Measurements from ENCODE around the gene C19orf81. TPM values are rescaled to one million over a fixed set of nuclear protein-coding genes. Genes with fewer than 3 reads are reported as not detected.

The C19orf81 gene
- total RNA-seq, 1 donor from 2014 or later = not detected

DNA sequence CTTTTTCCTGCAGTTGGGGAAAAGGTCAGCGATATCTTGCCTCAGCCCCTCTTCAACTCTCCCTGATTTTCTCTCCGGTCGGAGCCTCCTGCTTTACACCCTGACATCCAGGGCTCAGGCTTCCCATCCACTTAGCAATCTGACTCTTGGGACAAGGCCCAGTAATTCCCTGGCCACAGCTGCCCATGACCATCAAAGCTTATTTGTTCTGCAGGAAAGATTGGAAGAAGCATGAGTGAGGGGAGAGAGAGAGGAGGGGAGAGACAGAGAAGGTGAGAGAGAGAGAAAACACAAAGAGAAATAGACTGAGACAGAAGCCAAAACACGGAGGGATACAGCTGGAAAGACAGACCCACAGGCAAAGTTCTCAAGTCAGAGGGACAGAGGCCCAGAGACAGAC, 23.2 kb upstream of the C19orf81 start:
- Histone ChIP-seq H2AFZ (ENCODE audit: low read depth, low read length) (no peak overlapping the region), H3K9ac (ENCODE audit: low read length) (no peak overlapping the region), H3K79me2 (ENCODE audit: insufficient read depth, low read length) (no peaks in the 10 kb centered on the region), H3K9me3 (ENCODE audit: insufficient read depth, low read depth, low read length) (no peaks in the 10 kb centered on the region), H4K20me1 (ENCODE audit: insufficient read depth, low read length) (no peaks in the 10 kb centered on the region), H3K27ac (ENCODE audit: low read depth, low read length) (no peak overlapping the region), H3K4me2 (ENCODE audit: low read length) (no peak overlapping the region), H3K36me3 (ENCODE audit: insufficient read depth, low read length) (no peaks in the 10 kb centered on the region), H3K4me1 (ENCODE audit: insufficient read depth, low read length) (no peaks in the 10 kb centered on the region), H3K27me3 (ENCODE audit: insufficient read depth, low read length) (no peaks in the 10 kb centered on the region), H3K4me3 (ENCODE audit: insufficient read depth, low read depth, low read length) (no peak overlapping the region)
- Mint-ChIP-seq H3K27me3 (ENCODE audit: low read depth, unreplicated experiment) (no peaks in the 10 kb centered on the region), H3K36me3 (ENCODE audit: low read depth, unreplicated experiment) (peaks cover 1% of the 10 kb centered on the region), H3K9me3 (ENCODE audit: unreplicated experiment) (peaks cover 24% of the 10 kb centered on the region), H3K27ac (ENCODE audit: unreplicated experiment) (no peak overlapping the region), H3K4me1 (ENCODE audit: low read depth, unreplicated experiment) (no peaks in the 10 kb centered on the region), H3K4me3 (ENCODE audit: unreplicated experiment) (no peak overlapping the region)
- DNase-seq (ENCODE audit: low read depth) = no peak
- TF ChIP-seq EZH2 (IDR thresholded peaks at IDR 0.05; ENCODE audit: insufficient read depth, low read length) = no peak
- FAIRE-seq = no peak

DNA sequence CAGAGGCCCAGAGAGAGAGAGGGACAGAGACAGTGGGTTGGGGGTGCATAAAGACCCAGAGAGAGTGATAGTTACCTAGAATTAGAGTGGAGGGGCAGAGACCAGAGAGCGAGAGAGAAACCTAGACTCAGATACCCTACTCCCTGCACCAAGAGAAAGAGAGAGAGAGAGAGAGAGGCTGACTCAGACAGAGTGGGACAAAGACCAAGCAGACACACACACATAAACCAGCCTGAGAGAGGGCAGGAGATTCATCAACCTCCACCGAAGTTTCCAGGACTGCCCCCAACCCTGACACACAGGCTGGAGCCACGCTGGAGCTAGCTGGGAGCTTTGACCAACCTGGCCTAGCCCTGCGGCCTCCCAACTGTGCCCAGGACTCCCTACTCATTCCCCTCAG, 22.4 kb upstream of the C19orf81 start:
- no peak overlapping the region for H3K4me2 ChIP-seq (ENCODE audit: low read length)
- H3K9me3 Mint-ChIP-seq (ENCODE audit: unreplicated experiment) = peaks cover 25% of the 10 kb centered on the region
- no peaks in the 10 kb centered on the region for H3K79me2 ChIP-seq (ENCODE audit: insufficient read depth, low read length)
- no peak for TF ChIP-seq EZH2 (IDR thresholded peaks at IDR 0.05; ENCODE audit: insufficient read depth, low read length)
- TF ChIP-seq, protein P1, sequence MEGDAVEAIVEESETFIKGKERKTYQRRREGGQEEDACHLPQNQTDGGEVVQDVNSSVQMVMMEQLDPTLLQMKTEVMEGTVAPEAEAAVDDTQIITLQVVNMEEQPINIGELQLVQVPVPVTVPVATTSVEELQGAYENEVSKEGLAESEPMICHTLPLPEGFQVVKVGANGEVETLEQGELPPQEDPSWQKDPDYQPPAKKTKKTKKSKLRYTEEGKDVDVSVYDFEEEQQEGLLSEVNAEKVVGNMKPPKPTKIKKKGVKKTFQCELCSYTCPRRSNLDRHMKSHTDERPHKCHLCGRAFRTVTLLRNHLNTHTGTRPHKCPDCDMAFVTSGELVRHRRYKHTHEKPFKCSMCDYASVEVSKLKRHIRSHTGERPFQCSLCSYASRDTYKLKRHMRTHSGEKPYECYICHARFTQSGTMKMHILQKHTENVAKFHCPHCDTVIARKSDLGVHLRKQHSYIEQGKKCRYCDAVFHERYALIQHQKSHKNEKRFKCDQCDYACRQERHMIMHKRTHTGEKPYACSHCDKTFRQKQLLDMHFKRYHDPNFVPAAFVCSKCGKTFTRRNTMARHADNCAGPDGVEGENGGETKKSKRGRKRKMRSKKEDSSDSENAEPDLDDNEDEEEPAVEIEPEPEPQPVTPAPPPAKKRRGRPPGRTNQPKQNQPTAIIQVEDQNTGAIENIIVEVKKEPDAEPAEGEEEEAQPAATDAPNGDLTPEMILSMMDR (IDR thresholded peaks at IDR 0.05; ENCODE audit: insufficient read depth, low read depth, low read length) = no peak
- peaks cover 1% of the 10 kb centered on the region for H3K36me3 Mint-ChIP-seq (ENCODE audit: low read depth, unreplicated experiment)
- no peak overlapping the region for H3K9ac ChIP-seq (ENCODE audit: low read length)
- FAIRE-seq (no peak), DNase-seq (ENCODE audit: low read depth) (no peak)
- no peak overlapping the region for H3K4me3 ChIP-seq (ENCODE audit: insufficient read depth, low read depth, low read length)
- no peak overlapping the region for H3K27ac ChIP-seq (ENCODE audit: low read depth, low read length)
- no peak overlapping the region for H3K27ac Mint-ChIP-seq (ENCODE audit: unreplicated experiment)
- no peaks in the 10 kb centered on the region for H3K4me1 Mint-ChIP-seq (ENCODE audit: low read depth, unreplicated experiment)
- H3K9me3 ChIP-seq (ENCODE audit: insufficient read depth, low read depth, low read length) = no peaks in the 10 kb centered on the region
- no peak overlapping the region for H3K4me3 Mint-ChIP-seq (ENCODE audit: unreplicated experiment)
- H3K27me3 Mint-ChIP-seq (ENCODE audit: low read depth, unreplicated experiment) = no peaks in the 10 kb centered on the region
- no peaks in the 10 kb centered on the region for H3K36me3 ChIP-seq (ENCODE audit: insufficient read depth, low read length)
- H2AFZ ChIP-seq (ENCODE audit: low read depth, low read length) = no peak overlapping the region
- no peaks in the 10 kb centered on the region for H3K27me3 ChIP-seq (ENCODE audit: insufficient read depth, low read length)
- no peaks in the 10 kb centered on the region for H3K4me1 ChIP-seq (ENCODE audit: insufficient read depth, low read length)
- H4K20me1 ChIP-seq (ENCODE audit: insufficient read depth, low read length) = no peaks in the 10 kb centered on the region

DNA sequence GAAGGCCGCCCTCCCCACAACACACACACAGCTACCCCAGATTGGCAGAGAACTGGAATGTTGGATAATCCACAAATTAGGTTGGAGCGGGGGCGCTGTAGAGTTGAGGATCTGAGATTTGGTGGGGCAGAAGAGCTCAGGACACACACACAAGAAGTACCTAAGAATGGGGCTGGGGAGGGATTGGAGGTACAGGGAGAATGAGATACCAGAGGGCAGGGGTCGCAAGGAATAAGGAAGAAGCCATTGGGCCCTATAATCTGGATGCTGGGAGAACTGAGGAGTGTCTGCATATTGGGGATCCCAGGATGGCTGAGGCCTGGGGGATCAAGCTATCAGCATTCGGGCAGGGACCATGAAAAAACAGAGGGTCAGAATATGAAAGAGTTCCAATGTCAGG, 21.1 kb upstream of the C19orf81 start:
- Histone ChIP-seq H3K36me3 (ENCODE audit: insufficient read depth, low read length) (no peaks in the 10 kb centered on the region), H3K4me3 (ENCODE audit: insufficient read depth, low read depth, low read length) (no peak overlapping the region), H3K79me2 (ENCODE audit: insufficient read depth, low read length) (no peaks in the 10 kb centered on the region), H3K27me3 (ENCODE audit: insufficient read depth, low read length) (no peaks in the 10 kb centered on the region), H3K9me3 (ENCODE audit: insufficient read depth, low read depth, low read length) (peaks cover under 1% of the 10 kb centered on the region), H3K4me2 (ENCODE audit: low read length) (no peak overlapping the region), H4K20me1 (ENCODE audit: insufficient read depth, low read length) (no peaks in the 10 kb centered on the region), H3K4me1 (ENCODE audit: insufficient read depth, low read length) (no peaks in the 10 kb centered on the region), H2AFZ (ENCODE audit: low read depth, low read length) (no peak overlapping the region), H3K9ac (ENCODE audit: low read length) (no peak overlapping the region), H3K27ac (ENCODE audit: low read depth, low read length) (no peak overlapping the region)
- no peak overlapping the region for H3K4me3 Mint-ChIP-seq (ENCODE audit: unreplicated experiment)
- peaks cover 27% of the 10 kb centered on the region for H3K9me3 Mint-ChIP-seq (ENCODE audit: unreplicated experiment)
- H3K4me1 Mint-ChIP-seq (ENCODE audit: low read depth, unreplicated experiment) = no peaks in the 10 kb centered on the region
- no peak for DNase-seq (ENCODE audit: low read depth)
- TF ChIP-seq EZH2 (IDR thresholded peaks at IDR 0.05; ENCODE audit: insufficient read depth, low read length) = no peak
- TF ChIP-seq, protein P1 (IDR thresholded peaks at IDR 0.05; ENCODE audit: insufficient read depth, low read depth, low read length) = no peak
- no peak overlapping the region for H3K27ac Mint-ChIP-seq (ENCODE audit: unreplicated experiment)
- FAIRE-seq = no peak
- no peaks in the 10 kb centered on the region for H3K27me3 Mint-ChIP-seq (ENCODE audit: low read depth, unreplicated experiment)
- peaks cover 1% of the 10 kb centered on the region for H3K36me3 Mint-ChIP-seq (ENCODE audit: low read depth, unreplicated experiment)
